IMR-90 (cell line): ENCODE measurements around the gene ARL6IP6.

ENCODE experiments used
- CHD1 ChIP-seq: IDR thresholded peaks from 2 replicates; pipeline ENCODE4 v1.6.1; 2012; ENCODE audit warnings: low read depth, low read length, improper control_type of control experiment
- MAZ ChIP-seq: IDR thresholded peaks from 2 replicates; pipeline ENCODE4 v1.6.1; 2012; ENCODE audit warnings: low read depth, mild to moderate bottlenecking, low read length, improper control_type of control experiment, moderate library complexity, borderline replicate concordance
- NFE2L2 ChIP-seq: fragments of 150-350 bp; IDR thresholded peaks from 2 replicates; pipeline ENCODE4 v1.6.1; 2016; ENCODE audit warnings: low read depth, mild to moderate bottlenecking, low read length
- POLR2A ChIP-seq: IDR thresholded peaks from 2 replicates; pipeline ENCODE4 v1.6.1; 2012; ENCODE audit warnings: mild to moderate bottlenecking, low read depth, low read length
- RAD21 ChIP-seq: IDR thresholded peaks from 2 replicates; pipeline ENCODE4 v1.6.1; 2012; ENCODE audit warnings: low read length, improper control_type of control experiment
- SMC3 ChIP-seq: fragments of 150-350 bp; IDR thresholded peaks from 2 replicates; pipeline ENCODE4 v1.6.1; 2016; ENCODE audit warnings: low read depth, mild to moderate bottlenecking, antibody characterized with exemption, low read length, moderate library complexity
- TF ChIP-seq, protein P1 (sequence below): conservative IDR thresholded peaks from 2 replicates; pipeline ENCODE4 v1.5.1; 2012; ENCODE audit warnings: mild to moderate bottlenecking, low read depth, low read length, improper control_type of control experiment

GRCh38 chr2:152723918-152724317 is 5.5 kb downstream of the ARL6IP6 start:
- no peak for TF ChIP-seq POLR2A
- TF ChIP-seq, protein P1, sequence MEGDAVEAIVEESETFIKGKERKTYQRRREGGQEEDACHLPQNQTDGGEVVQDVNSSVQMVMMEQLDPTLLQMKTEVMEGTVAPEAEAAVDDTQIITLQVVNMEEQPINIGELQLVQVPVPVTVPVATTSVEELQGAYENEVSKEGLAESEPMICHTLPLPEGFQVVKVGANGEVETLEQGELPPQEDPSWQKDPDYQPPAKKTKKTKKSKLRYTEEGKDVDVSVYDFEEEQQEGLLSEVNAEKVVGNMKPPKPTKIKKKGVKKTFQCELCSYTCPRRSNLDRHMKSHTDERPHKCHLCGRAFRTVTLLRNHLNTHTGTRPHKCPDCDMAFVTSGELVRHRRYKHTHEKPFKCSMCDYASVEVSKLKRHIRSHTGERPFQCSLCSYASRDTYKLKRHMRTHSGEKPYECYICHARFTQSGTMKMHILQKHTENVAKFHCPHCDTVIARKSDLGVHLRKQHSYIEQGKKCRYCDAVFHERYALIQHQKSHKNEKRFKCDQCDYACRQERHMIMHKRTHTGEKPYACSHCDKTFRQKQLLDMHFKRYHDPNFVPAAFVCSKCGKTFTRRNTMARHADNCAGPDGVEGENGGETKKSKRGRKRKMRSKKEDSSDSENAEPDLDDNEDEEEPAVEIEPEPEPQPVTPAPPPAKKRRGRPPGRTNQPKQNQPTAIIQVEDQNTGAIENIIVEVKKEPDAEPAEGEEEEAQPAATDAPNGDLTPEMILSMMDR, result no peak
- no peak for TF ChIP-seq RAD21
- TF ChIP-seq SMC3, result no peak
- TF ChIP-seq MAZ, result no peak
- no peak for TF ChIP-seq NFE2L2
- TF ChIP-seq CHD1, result no peak
